Measurements from ENCODE around the gene EDDM3A.

EDDM3A gene

GRCh38 chr14:20790464-20791116, 44.9 kb downstream of the EDDM3A start:
- DNase-seq: no peak

- no peak for DNase-seq
These were observed 45.5 kb downstream of the EDDM3A start for GRCh38 chr14:20791187-20791586.

- DNase-seq: no peak
These were observed 45.9 kb downstream of the EDDM3A start for GRCh38 chr14:20791597-20791996.

GRCh38 chr14:20792556-20792955, 46.9 kb downstream of the EDDM3A start:
- no peak for DNase-seq

GRCh38 chr14:20794644-20795369, 49.1 kb downstream of the EDDM3A start:
- no peak for DNase-seq

GRCh38 chr14:20797164-20797563, 51.5 kb downstream of the EDDM3A start:
- no peak for DNase-seq

Data from stimulated activated naive CD4-positive, alpha-beta T cell (primary cell).